ENCODE measurements around the gene ADAP2.

The ADAP2 gene

GRCh38 chr17:30957741-30958140, 36.0 kb downstream of the ADAP2 start:
- H3K4me1 ChIP-seq (ENCODE audit: control insufficient read depth, insufficient read depth, low read length) = no peaks in the 10 kb centered on the region
- H3K9me3 ChIP-seq (ENCODE audit: control insufficient read depth, insufficient read depth, low read depth, low read length) = no peaks in the 10 kb centered on the region
- peaks cover 0 to 20% of the 10 kb centered on the region in 2 experiments; a peak in 2 of 3 replicates for H3K36me3 ChIP-seq (ENCODE audit: control insufficient read depth in 2 of 2, insufficient read depth in 1 of 2, low read length in 2 of 2)
- TF ChIP-seq ZNF184 (tag by site-specific recombination; IDR thresholded peaks at IDR 0.05) (no peak), ZBTB17 (tag by site-specific recombination; IDR thresholded peaks at IDR 0.05) (no peak), ZNF223 (tag by site-specific recombination; IDR thresholded peaks at IDR 0.05) (no peak), ZNF830 (tag by site-specific recombination; IDR thresholded peaks at IDR 0.05; ENCODE audit: low read depth) (no peak), AEBP2 (tag by site-specific recombination; IDR thresholded peaks at IDR 0.05; ENCODE audit: borderline replicate concordance) (no peak), GFI1B (tag by site-specific recombination; IDR thresholded peaks at IDR 0.05) (no peak), ZNF221 (tag by site-specific recombination; IDR thresholded peaks at IDR 0.05; ENCODE audit: borderline replicate concordance) (no peak), WT1 (tag by site-specific recombination; IDR thresholded peaks at IDR 0.05) (no peak), ZFHX2 (tag by site-specific recombination; conservative IDR thresholded peaks at IDR 0.05) (no peak), RBAK (tag by site-specific recombination; IDR thresholded peaks at IDR 0.05) (no peak), ZNF112 (tag by site-specific recombination; IDR thresholded peaks at IDR 0.05) (no peak), ZBTB10 (tag by site-specific recombination; IDR thresholded peaks at IDR 0.05) (no peak), ZNF529 (tag by site-specific recombination; IDR thresholded peaks at IDR 0.05; ENCODE audit: insufficient replicate concordance) (no peak), ZNF610 (tag by site-specific recombination; IDR thresholded peaks at IDR 0.05; ENCODE audit: borderline replicate concordance) (no peak)
- H3K27ac ChIP-seq (ENCODE audit: extremely low read depth, low read depth, low read length) = no peak overlapping the region
- H3K4me3 ChIP-seq (ENCODE audit: low read depth, low read length) = no peak overlapping the region
- CTCF ChIA-PET = interaction anchor here (0.6 kb wide), 1 partner anchor 743 kb away, joined by 3 read pairs; no protein-coding TSS in a partner anchor
- POLR2A ChIA-PET = no interaction called here

GRCh38 chr17:30958187-30958586, 36.4 kb downstream of the ADAP2 start:
- no peaks in the 10 kb centered on the region for H3K9me3 ChIP-seq (ENCODE audit: control insufficient read depth, insufficient read depth, low read depth, low read length)
- no peak for TF ChIP-seq ZNF514 (tag by site-specific recombination; IDR thresholded peaks at IDR 0.05)
- no peak for TF ChIP-seq ZNF791 (tag by site-specific recombination; IDR thresholded peaks at IDR 0.05)
- TF ChIP-seq TSHZ1 (tag by site-specific recombination; IDR thresholded peaks at IDR 0.05; ENCODE audit: borderline replicate concordance) = no peak
- no peak for TF ChIP-seq ZNF175 (tag by site-specific recombination; IDR thresholded peaks at IDR 0.05)
- TF ChIP-seq KLF17 (tag by site-specific recombination; IDR thresholded peaks at IDR 0.05) = no peak
- TF ChIP-seq GLIS1 (tag by site-specific recombination; IDR thresholded peaks at IDR 0.05) = no peak
- TF ChIP-seq BCL11A (tag by site-specific recombination; IDR thresholded peaks at IDR 0.05; ENCODE audit: low read depth) = no peak
- CTCF ChIA-PET = interaction anchor here (0.6 kb wide), 1 partner anchor 743 kb away, joined by 3 read pairs; no protein-coding TSS in a partner anchor
- peaks cover 0 to 17% of the 10 kb centered on the region in 2 experiments; a peak in 2 of 3 replicates for H3K36me3 ChIP-seq (ENCODE audit: control insufficient read depth in 2 of 2, insufficient read depth in 1 of 2, low read length in 2 of 2)
- H3K4me3 ChIP-seq (ENCODE audit: low read depth, low read length) = no peak overlapping the region
- H3K4me1 ChIP-seq (ENCODE audit: control insufficient read depth, insufficient read depth, low read length) = no peaks in the 10 kb centered on the region
- H3K27ac ChIP-seq (ENCODE audit: extremely low read depth, low read depth, low read length) = no peak overlapping the region
- POLR2A ChIA-PET = interaction anchor here (0.8 kb wide), 1 partner anchor 27 kb away, joined by 8 read pairs; no protein-coding TSS in a partner anchor
